AG09319 (cell line): ENCODE measurements around the gene LIPI.
"Not testable (repeated sequence)": the region's sequence is repeated elsewhere in the genome, so short reads cannot be mapped to it uniquely, and the experiment has no call there.

Experiments
- DNase-seq: peaks from one replicate; pipeline ENCODE4 v3.0.0-alpha.2; 2010; ENCODE audit warnings: low read depth; ENCODE audit errors: extremely low read depth
- CTCF ChIP-seq: IDR thresholded peaks from 2 replicates; pipeline ENCODE4 v1.5.1; 2011; ENCODE audit warnings: low read depth, mild to moderate bottlenecking, inconsistent platforms, low read length, moderate library complexity

The LIPI gene

GRCh38 chr21:14120091-14120734 is 90.5 kb downstream of the LIPI start:
- DNase-seq: no peak

DNA sequence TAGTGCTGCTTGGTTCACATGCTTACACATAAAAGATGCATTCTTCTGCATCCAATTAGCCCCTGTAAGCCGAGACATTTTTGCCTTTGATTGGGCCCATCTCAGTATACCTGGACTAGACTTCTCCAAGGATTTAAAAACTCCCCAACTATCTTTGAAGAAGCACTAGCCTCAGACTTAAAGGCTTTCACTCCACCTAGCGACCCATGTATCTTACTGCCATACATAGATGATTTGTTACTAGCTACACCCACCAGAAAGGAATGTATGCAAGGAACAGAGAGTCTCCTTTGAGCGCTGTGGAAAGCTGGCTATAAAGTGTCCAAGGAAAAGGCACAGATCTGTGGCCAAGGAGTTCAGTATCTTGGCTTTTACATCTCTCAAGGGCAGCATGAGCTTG is 91.7 kb downstream of the LIPI start:
- no peak for DNase-seq
- TF ChIP-seq CTCF: no peak

More at GRCh38 chr21:14120091-14120734, 90.5 kb downstream of the LIPI start:
- peak; percentile 59 for TF ChIP-seq CTCF

DNA sequence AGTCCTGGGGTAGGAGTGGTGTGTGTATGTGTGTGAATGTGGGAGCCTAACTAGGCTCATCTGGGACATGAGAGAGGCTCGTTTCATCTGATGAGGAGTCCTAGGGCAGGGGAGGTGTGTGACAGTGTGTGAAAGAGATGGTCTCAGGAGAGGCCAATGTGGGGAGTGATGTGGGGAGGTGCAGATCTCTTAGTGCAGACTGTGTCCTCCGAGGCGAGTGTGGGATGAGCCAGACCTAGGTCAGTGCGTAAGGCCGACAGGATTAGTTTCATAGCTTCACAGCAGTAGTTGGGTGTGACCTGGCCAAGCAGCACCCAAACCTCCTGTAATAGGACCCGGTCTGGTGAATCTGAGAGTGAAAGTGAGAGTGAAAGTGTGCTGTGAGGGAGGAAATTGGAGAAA is 94.7 kb downstream of the LIPI start:
- DNase-seq: no peak
- no peak for TF ChIP-seq CTCF

DNA sequence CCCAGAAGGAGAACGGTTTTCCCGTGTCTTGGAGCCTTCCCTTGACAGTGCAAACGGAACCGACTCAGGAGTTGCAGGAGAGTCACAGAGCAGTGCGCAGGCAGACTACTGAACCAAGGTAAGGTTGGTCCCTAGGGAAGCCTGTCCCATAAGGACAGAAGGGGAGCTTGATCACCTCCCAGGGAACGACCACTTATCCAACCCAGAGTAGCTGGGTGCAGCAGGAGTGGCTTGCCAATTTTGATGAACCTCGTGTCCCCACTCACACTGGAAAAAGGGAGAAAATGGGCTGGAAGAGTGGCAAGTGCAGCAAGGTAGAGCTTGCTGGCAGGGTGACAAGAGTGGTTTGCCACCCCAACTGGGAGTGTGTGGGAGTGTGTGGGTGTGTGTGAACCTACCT is 95.1 kb downstream of the LIPI start:
- TF ChIP-seq CTCF: no peak
- DNase-seq: no peak

DNA sequence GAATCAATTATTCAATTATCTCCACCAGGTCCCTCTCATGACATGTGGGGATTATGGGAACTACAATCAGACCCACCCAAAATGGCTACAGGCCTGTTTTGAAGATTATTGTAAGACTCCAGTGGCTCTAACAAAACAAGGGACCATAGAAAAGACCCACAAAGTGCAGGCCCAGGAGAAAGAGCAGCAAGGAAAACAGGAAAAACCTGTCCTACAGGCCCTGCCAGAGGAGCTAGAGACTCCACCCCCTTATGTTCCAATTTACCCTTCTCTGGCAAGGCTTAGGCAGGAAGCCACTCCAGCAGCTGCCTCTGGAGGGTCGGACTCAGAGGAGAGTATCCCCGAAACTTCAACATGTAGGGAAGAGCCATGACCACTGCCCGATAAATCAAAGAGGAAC is 96.5 kb downstream of the LIPI start:
- no peak for TF ChIP-seq CTCF
- DNase-seq: no peak

GRCh38 chr21:14104564-14104963 is 106.2 kb downstream of the LIPI start:
- not testable (repeated sequence) for DNase-seq

DNA sequence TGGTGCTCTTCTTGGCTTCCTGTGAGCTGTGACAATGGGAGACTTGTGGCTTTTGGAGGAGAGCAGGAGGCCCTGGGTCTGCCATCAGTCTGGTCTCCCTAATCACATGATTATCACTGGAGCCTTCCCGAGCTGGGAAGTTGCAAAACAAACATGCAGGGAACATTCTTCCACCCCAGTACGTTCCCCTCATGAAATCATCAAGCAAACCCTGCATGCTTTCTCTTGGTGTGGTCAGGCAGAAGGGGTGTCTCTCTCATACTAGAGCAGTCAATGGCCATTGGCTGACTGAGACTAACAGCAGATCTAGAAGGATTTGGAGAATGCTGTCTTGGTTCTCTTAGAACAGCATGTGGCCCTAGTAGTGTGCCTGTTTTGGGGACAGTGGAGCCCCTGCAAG is 111.2 kb downstream of the LIPI start:
- no peak for TF ChIP-seq CTCF
- DNase-seq: no peak

DNA sequence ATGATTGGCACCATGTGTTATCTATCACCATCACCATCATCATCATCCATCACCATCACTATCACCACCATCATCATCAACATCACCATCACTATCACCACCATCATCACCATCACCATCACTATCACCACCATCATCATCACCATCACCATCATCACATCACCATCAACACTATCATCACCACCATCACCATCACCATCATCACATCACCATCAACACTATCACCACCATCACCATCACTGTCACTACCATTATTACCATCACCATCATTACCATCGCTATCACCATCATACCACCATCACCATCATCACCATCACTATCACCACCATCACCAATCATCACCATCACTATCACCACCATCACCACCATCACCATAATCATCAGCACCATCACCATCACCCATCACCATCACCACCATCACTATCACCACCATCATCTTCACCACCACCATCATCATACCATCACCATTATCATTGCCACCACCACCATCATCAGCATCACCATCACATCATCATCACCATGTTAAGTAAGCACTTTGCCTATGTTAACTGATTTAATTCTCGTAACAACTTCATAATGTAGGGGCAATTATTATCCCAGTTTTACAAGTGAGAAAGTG is 112.8 kb downstream of the LIPI start:
- DNase-seq: no peak
- TF ChIP-seq CTCF: no peak
